GM21526 (cell line): ENCODE results near the gene LRCOL1.

Experiments
- ATAC-seq: cut with Tn5 transposase; IDR thresholded peaks from one replicate; pipeline ENCODE4 v1.9.1; 2021; ENCODE audit warnings: moderate library complexity; ENCODE audit not compliant: unreplicated experiment, low FRiP score

The LRCOL1 gene

DNA sequence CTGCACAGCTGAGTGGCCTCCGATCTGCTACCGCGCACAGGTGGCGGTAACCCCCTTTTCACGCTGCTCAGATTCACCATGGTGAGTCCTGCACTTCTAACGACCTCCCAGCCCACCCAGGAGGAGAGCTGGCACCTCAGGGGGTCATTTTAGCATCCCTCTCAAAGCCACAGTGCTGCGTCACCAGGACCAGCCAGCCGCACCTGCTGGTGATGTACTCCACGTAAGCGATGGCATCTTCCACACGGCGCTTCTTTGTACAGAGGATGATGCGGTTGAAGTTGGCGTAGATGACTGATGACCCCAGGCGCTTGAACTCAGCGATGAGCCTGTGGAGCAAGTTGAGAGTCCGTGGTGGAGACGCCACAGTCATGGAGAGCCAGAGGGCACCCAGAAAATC is 27.4 kb upstream of the LRCOL1 start:
- ATAC-seq = no peak

DNA sequence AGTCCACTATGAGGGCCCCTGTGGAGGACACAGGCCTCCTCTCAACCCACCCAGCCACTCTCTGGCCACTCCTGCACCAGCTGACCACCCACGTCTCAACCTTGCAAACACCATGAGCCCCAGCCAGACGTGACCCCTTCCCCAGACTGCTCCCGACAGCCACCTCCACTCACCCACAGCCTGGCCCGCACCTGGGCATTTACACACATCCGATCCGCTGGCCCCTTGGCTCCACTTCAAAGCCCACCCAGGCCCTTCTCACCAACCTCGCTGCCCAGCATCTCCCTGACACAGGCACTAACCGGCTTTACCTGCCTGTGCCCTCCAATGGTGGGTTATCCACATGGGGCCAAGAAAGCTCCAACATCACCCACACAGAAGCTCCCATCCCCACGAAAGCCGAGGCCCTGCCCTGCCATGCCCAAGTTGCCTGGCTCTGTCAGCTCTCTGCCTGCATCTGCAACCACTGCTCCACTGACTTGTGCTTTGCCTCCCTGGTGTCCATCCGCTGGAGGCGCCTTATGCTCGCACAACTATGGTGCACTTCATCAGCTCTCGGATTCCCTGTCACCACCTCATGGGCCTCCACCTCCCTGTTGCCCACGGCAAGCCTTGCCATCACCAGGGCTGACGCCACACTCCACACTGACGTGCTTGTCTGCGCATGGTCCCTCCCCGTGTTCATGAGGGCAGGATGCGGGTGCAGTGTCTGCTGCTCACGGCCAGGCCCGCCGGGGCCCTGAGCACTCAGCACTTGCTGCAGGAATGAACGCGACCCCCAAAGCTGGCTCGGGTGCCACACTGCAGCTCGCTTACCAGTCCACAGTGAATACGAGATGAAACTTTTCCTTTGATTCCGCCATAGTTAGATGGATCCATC is 24.9 kb upstream of the LRCOL1 start:
- no peak for ATAC-seq

DNA sequence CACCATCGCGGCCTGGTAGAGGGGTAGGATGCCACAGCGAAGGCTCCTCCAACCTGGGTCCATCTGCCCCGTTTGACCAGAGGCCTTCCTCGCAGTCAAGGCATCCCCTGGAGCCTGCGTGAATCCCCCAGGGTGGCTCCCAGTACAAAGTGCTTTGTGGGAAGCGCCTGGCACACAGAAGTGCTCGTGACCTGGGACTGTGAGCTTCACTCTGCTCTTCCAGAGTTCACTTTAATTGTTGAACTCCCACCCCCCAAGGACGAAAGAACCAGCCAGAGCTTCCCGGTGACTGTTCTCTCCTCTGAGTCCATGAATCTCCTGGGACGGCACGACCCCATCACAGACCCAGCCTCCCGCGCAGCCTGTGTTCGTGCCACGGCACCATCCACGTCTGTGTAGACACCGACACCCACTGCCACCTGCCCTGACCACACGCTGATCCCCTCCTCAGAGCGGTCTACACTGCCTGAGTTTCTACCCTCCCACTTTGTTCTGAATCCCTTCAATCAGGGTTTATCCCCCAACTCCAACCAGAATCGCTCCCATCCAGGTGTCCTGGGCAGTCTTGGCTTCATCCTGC is 24.1 kb upstream of the LRCOL1 start:
- ATAC-seq = no peak

DNA sequence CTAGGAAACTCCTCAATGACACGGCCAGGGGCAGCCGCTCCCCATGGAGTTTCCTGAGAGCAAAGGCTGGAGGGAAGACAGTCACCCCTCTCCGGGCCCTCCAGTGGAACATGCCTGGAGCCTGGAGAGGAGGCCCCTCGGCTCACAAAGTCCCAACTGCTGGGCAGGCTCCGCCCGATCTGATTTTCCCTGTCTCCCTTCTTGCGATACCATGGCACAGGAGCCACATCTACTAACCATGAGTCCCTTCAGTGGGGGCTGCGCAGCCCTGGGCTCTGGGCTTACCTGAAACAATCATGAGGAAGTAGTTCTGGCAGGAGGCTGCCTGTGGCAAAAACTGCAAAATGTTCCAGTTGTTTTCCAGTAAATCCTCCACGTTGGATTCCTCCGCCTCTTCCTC is 23.5 kb upstream of the LRCOL1 start:
- ATAC-seq = no peak

DNA sequence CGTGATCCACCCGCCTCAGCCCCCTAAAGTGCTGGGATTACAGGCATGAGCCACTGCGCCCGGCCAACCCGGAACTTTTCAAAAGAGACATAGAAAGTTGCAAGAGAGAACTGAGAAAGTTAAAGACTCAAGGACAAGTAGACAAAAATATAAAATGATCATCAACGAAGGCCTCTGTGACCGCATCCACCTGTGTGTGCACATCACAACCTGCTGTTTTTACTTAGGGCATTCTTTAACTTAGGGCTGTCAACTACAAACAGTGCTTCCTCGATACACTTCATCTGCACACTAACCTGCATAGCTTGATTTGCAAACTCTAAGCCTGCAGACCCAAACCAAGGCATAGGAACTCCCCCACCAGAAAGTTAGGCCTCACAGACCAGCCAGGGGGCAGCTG is 23.0 kb upstream of the LRCOL1 start:
- no peak for ATAC-seq

DNA sequence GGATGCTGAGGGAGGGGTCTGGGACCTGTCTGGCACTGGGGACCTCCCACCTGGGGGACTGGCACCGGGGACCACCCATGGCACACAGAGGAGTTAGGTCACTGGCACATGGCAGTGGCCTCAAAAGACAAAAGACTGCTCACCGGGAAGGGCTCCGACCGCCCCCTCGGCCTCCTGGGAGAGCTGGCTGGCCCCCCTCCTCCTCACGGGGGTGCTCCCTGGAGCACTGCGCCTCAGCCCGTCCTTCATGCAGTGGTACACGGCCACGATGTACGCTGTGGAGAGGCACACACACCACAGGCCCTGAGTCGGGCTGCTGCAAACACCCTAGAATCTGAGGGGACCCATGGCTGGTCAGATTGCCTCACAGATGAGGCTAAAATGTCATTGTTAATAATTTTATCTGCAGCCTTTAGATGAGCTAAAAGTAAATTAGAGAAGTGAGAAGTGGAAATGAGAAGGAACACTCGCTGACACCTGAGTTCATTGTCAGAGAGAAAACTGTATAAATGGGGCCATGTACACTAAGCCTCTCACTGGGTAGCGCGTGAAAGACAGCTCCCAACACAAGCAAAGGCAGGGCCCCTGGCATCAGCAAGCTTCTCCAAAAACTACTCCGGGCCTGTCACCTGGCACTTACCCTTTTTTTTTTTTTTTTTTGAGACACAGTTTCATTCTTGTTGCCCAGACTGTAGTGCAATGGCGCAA is 22.3 kb upstream of the LRCOL1 start:
- ATAC-seq = no peak

DNA sequence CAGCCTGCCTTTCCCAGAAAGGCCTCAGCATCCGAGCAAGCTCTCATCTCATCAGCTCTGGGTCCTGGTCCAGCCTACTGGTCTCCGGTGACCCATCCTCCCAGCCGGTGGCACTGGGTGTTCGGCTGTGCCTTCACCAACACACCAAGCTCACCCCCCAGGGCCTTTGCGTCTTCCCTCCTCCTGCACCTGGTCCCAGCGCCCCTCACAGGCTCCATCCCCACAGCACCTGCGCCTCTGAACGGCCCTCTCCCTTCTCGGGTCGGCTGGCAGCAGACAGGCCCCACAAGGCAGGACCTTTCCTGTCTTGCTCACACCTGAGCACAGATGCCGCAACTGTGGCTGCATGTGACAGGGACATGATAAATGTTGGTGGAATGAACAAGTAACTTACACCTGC is 21.3 kb upstream of the LRCOL1 start:
- no peak for ATAC-seq

DNA sequence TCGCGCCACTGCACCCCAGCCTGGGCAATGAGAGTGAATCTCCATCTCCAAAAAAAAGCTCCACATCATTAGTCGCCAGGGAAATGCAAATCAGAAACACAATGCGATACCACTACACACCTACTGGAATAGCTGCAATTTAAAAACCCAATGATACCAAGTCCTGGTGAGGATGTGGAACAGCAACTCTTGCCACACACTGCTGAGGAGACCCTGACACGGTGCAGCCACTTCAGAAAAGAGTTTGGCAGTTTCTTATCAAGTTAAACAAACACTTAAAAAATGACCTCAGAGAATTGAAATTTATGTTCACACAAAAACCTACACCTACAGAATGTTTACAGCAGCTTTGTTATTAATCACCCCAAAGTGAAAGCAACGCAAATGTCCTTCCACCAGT is 20.3 kb upstream of the LRCOL1 start:
- no peak for ATAC-seq

DNA sequence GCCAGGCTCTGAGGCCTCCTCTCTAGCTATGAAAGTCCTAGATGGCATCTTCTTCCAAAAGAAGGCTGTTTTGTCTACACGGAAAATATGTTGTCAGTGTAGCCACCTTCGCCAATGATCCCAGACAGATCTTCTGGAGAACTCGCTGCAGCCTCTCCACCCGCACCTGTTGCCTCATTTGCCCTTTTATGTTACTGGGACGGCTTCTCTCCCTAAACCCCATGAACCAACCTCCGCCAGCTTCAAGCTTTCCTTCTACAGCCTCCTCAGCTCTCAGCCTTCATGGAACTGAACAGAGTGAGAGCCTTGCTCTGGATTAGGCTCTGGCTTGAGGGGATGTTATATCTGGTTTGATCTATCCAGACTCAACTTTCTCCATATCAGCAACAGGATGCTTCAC is 18.9 kb upstream of the LRCOL1 start:
- no peak for ATAC-seq

DNA sequence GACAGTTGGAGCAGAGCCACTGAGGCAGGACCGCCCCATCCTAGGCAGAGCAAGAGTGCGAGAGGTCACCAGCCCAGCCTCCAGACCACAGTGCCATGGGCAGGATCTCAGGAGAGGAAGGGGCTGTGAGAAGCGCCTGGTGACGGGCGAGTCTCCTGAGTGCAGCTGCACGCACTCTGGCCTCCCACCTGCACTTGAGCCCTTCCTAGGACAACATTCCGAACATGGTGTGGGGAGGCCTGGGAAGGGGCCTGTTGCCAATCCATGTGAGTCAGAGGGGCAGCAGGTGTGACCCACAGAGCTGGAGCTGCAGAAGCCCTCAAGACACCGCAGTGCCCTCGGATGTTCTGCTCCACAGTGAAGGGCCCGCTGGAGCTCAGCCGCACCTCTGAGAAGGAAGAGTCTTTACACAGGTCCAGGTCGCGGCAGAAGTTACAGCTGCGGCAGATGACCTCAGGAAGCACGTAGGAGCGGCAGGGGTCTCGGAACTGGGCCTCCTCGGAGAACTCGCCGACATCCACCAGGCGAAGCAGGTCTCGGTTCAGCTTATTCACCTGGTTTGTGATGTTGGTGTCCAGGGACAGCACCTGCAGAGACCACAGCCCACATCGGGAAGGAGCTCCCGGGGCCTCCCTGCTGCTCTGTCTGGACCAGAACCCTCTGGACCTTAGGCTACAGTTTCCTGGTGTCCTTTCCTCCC is 15.5 kb upstream of the LRCOL1 start:
- no peak for ATAC-seq

DNA sequence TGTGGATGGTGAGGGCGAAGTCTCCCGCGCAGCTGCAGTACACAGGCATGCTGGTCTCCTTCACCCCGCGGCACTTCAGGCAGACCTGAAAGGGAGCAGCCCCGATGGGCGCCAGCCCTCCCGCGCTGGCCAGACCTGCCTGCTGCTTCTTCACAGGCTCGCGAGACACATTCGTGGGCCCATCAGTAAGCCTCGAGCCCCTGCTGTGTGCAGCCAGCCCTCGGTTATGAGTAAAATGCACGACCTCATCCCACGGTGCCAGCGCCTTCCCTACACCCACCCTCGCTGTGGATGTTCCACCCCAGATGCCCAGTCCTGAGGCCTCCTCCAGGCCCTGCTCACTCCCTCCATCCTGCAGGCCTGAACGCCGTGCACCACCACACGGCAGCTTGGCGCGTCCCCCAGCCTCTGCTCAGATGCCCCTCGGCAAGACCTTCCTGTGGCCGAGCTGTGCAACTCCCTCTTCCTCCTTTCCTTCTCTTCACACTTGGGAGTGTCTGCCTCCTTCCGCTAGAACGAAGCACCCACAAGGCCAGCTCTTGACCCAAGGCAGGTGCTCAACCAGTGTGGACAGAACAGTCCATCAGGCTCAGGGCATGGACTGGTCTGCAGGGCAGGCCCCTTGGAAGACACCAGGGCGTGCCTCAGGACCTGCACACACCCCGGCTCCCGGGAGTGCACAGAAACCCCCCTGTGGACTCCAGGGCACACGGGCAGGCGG is 14.7 kb upstream of the LRCOL1 start:
- no peak for ATAC-seq

DNA sequence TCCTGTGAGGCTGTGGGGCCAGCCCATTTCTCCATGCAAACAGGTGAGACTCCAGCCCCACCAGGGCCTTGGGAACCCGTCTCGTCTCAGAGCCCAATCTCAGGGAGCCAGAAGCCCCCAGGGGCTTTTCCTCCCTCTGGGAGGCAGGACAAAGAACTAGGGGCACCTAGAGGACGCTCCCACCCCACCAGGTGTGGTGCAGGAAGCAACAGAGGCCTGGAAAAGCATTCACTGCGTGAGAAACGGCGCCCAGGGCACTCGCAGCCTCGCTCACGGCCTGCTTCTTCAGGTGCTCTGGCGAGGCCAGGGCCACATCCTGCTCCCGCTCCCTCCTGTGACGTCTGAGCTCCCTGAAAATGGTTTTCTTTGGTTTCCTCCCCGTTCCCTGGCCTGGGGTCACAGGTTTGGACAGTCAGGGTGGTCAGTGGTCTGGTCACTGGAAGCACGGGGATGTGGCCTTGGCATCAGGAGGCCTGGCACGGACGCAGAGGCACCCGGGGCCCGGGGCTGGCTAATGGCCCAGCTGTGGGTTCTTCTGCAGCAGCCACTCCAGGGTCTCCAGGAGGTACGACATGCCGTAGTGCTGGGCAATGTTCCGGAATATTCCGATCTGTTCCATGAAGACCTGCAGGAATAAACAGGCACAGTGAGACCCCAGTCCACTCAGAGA is 13.9 kb upstream of the LRCOL1 start:
- no peak for ATAC-seq

DNA sequence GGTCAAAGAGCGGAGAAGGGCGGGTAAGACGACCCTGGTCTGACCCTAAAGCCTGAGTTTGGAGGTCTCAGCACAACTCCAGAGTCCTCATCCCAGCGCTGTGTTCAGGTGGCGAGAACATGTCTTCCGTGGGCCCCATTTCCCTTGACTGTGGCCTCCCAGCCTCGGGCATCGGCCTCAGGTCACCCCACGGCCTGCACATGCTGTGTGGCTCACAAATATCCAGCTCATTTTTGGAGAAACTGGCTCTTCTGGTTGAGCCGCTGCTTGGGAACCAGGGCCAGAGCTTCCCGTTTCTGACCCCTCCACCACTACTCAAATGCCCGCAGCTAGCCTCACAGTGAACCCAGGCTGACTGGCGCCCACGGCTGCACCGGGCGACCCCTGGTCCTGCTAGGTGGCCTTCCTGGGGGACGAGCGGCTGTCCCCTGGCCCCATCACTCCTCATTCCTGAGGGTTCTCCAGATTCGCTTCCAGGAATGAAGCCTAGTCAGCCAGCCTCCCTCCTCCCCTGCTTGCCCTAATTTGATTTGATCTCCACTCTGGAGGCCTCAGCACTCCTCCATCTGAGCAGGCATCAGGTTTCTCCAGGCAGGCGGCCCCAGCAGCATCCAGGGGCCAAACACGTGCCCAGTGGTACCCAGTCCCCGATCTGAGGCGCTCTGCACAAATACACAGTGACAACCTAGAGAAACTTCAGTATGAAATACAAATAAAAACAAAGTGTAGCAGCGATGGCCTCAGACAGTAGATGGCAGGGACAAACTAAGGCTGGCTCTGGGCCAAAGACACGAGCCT is 12.9 kb upstream of the LRCOL1 start:
- no peak for ATAC-seq

DNA sequence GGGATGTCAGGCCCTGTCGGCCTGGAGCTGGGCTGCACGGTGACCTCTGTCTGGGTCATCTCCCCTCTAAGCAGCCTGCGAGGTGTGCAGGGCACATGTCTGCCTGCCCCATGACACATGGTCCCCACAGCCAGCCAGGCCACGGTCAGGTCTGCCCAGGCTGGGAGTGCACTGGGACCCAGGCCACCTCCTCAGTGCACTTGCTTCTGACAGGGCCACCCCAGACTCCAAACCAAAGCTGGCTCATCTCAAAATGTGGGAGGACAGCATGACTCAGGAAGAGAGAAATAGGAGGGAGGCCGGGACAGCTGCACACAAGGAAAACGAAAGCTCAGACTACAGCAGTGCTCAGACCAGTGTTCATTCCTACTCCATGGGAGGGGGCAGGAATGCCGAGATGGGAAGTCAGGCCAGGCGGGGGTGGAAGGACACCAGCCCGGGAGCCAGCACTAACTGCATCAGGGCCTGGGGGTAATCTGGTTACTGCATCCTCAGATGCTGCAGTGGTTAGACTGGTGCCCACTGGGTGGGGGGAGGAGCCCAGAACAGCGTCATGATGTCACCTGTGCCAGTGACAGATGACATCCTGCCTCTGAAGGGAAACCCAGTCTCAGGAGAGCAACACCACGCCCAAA is 12.2 kb upstream of the LRCOL1 start:
- ATAC-seq = no peak

DNA sequence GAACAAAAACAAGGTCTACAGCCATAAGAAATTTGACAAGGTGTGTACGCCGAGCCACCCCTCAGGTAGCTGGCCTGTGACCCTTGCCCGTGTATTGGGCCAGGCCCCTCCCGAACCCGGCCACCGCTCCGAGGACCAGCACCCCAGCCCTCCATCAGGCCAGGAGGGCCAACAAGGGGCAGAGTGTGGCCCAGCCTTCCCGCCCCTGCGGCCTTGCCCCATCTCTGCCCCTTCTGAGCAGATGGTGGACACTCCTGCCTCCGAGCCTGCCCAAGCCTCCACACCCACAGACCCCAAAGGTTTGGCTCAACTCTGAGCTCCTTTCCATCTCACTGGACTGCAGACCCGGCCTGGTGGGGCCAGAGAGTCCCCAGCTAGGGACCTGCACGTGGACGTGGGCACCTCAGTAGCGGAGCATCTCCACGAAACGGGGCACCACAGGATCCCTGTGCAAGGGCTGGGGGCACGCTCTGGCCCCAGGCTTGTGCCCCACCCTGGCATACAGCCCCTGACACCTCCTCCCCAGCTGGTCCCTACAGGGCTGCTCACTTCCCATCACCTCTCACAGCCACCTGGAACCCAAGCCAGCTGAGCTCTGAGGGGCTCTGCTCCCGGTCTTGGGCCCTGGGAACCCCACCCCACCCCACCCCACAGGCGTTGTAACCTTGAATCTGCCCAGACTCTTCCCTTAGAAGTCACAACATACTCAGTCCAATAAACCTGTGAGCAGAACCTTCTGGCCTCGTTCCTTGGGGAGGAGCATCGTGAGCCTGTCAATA is 11.5 kb upstream of the LRCOL1 start:
- no peak for ATAC-seq

DNA sequence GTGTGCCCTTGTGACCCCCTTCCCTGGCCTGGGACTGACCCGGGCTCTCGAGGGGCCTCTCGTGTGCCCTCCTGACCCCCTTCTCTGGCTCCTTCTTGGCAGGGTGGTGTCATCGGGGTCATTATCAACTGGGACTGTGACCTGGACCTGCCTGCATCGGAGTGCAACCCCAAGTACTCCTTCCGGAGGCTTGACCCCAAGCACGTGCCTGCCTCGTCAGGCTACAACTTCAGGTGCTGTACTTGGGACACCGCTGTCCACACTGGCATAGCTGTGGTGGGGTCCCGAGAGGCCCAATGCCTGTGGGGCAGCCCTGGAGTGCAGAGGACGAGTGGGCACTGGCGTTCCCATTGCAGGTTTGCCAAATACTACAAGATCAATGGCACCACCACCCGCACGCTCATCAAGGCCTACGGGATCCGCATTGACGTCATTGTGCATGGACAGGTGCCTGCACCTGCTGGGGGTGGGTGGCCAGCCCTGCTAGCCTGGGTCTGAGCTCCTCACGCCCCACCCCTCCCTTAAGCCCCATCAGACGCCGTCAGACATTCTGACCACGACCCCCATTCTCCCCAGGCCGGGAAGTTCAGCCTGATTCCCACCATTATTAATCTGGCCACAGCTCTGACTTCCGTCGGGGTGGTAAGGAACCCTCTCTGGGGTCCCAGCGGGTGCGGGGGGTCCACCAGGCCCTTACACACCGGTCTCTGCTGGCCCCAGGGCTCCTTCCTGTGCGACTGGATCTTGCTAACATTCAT is 10.7 kb upstream of the LRCOL1 start:
- no peak for ATAC-seq
